Measurements from ENCODE around the gene MCHR1. TPM values are rescaled to one million over a fixed set of nuclear protein-coding genes. Genes with fewer than 3 reads are reported as not detected.

MCHR1 gene
- polyA plus RNA-seq, 1 of the 3 experiments (the other 2 are of a cell fraction): 0.33 TPM

GRCh38 chr22:40631925-40632324 lies 47.4 kb upstream of the MCHR1 start:
- Histone ChIP-seq H3F3A (replicated peaks; ENCODE audit: insufficient read depth) (no peaks in the 10 kb centered on the region), H4K20me1 (ENCODE audit: insufficient read depth) (peaks cover 65% of the 10 kb centered on the region), H3K9ac (no peak overlapping the region), H3K27me3 (ENCODE audit: insufficient read depth) (no peaks in the 10 kb centered on the region), H3K27ac (ENCODE audit: low read depth in 2 of 2, low read length in 1 of 2) (no peak overlapping the region), H3K9me2 (no peaks in the 10 kb centered on the region), H3K9me3 (no peaks in the 10 kb centered on the region), H3K4me2 (no peak overlapping the region), H3K4me3 (ENCODE audit: low read depth in 2 of 2, low read length in 1 of 2) (no peak overlapping the region), H3K4me1 (ENCODE audit: control insufficient read depth in 1 of 2, insufficient read depth in 2 of 2, low read depth in 1 of 2, low read length in 1 of 2) (peaks cover 6 to 8% of the 10 kb centered on the region in 2 experiments; a peak in 3 of 4 replicates), H2AFZ (ENCODE audit: low read depth) (no peak overlapping the region), H3K79me2 (ENCODE audit: insufficient read depth) (peaks cover 92% of the 10 kb centered on the region), H3K36me3 (replicated peaks in 1 of 2; ENCODE audit: control insufficient read depth in 1 of 2, insufficient read depth in 2 of 2, low read length in 1 of 2) (no peaks in the 10 kb centered on the region)
- CTCF ChIA-PET: no interaction called here
- POLR2A ChIA-PET: no interaction called here
- no peak for TF ChIP-seq JUND (IDR thresholded peaks at IDR 0.05)
- TF ChIP-seq FOXM1 (IDR thresholded peaks at IDR 0.05; ENCODE audit: low read depth): no peak
- no peak for TF ChIP-seq RXRA (IDR thresholded peaks at IDR 0.05; ENCODE audit: borderline replicate concordance, low read depth)
- no peak for TF ChIP-seq TCF12 (IDR thresholded peaks at IDR 0.05)
- TF ChIP-seq PBX3 (IDR thresholded peaks at IDR 0.05): no peak
- no peak for TF ChIP-seq MXI1 (IDR thresholded peaks at IDR 0.05; ENCODE audit: low read depth, low read length)
- TF ChIP-seq CHD2 (IDR thresholded peaks at IDR 0.05; ENCODE audit: low read length, partially characterized antibody): no peak
- TF ChIP-seq USF2 (IDR thresholded peaks at IDR 0.05; ENCODE audit: borderline replicate concordance, low read depth, low read length): no peak
- TF ChIP-seq ELF1 (IDR thresholded peaks at IDR 0.05): no peak
- TF ChIP-seq EZH2phosphoT487 (IDR thresholded peaks at IDR 0.05; ENCODE audit: borderline replicate concordance, low read depth): no peak
- no peak for TF ChIP-seq TEAD4 (IDR thresholded peaks at IDR 0.05; ENCODE audit: borderline replicate concordance, insufficient read depth)
- 100% methylated on average over 1 of the region's 2 CpGs for WGBS (ENCODE audit: low lambda C conversion rate)
- no peak for DNase-seq

GRCh38 chr22:40633036-40633435 lies 46.2 kb upstream of the MCHR1 start:
- POLR2A ChIA-PET: interaction anchor here (0.6 kb wide), 1 partner anchor 17 kb away, joined by 4 read pairs; no protein-coding TSS in a partner anchor

More at GRCh38 chr22:40633036-40633435, 46.2 kb upstream of the MCHR1 start:
- no peaks in the 10 kb centered on the region for H3K9me2 ChIP-seq
- no peaks in the 10 kb centered on the region for H3K36me3 ChIP-seq (replicated peaks in 1 of 2; ENCODE audit: control insufficient read depth in 1 of 2, insufficient read depth in 2 of 2, low read length in 1 of 2)
- WGBS (ENCODE audit: low lambda C conversion rate): 94% methylated on average over 3 of the region's 3 CpGs
- no peak overlapping the region for H3K4me3 ChIP-seq (ENCODE audit: low read depth in 2 of 2, low read length in 1 of 2)
- TF ChIP-seq POLR2AphosphoS5 (IDR thresholded peaks at IDR 0.05; ENCODE audit: low read depth, low read length) (no peak), JUND (IDR thresholded peaks at IDR 0.05) (no peak), RFX5 (IDR thresholded peaks at IDR 0.05; ENCODE audit: low read length) (no peak), PBX3 (IDR thresholded peaks at IDR 0.05) (no peak), TAF1 (IDR thresholded peaks at IDR 0.05; ENCODE audit: borderline replicate concordance, low read depth, low read length) (no peak), EP300 (IDR thresholded peaks at IDR 0.05; ENCODE audit: borderline replicate concordance in 1 of 2, low read depth in 1 of 2, low read length in 1 of 2) (no peak), FOXJ3 (CRISPR knock-in tag; IDR thresholded peaks at IDR 0.05) (no peak)
- H2AFZ ChIP-seq (ENCODE audit: low read depth): no peak overlapping the region
- no peaks in the 10 kb centered on the region for H3F3A ChIP-seq (replicated peaks; ENCODE audit: insufficient read depth)
- peaks cover 7 to 10% of the 10 kb centered on the region in 2 experiments; a peak in 3 of 4 replicates for H3K4me1 ChIP-seq (ENCODE audit: control insufficient read depth in 1 of 2, insufficient read depth in 2 of 2, low read depth in 1 of 2, low read length in 1 of 2)
- no peak overlapping the region for H3K27ac ChIP-seq (ENCODE audit: low read depth in 2 of 2, low read length in 1 of 2)
- H3K79me2 ChIP-seq (ENCODE audit: insufficient read depth): peaks cover 81% of the 10 kb centered on the region
- H3K9me3 ChIP-seq: no peaks in the 10 kb centered on the region
- no peaks in the 10 kb centered on the region for H3K27me3 ChIP-seq (ENCODE audit: insufficient read depth)
- CTCF ChIA-PET: no interaction called here
- no peak overlapping the region for H3K4me2 ChIP-seq
- no peak for DNase-seq
- H4K20me1 ChIP-seq (ENCODE audit: insufficient read depth): peaks cover 54% of the 10 kb centered on the region
- no peak overlapping the region for H3K9ac ChIP-seq

Measured in SK-N-SH (cell line).